Measurements from ENCODE around the gene SMARCA4.

SMARCA4 gene

GRCh38 chr19:10918359-10918758 lies 42.5 kb upstream of the SMARCA4 start:
- H3K4me3 ChIP-seq (ENCODE audit: low read length): no peak overlapping the region
- no peak for DNase-seq (ENCODE audit: low read depth)
- no peak for TF ChIP-seq CTCF (conservative IDR thresholded peaks at IDR 0.05; ENCODE audit: low read length)

GRCh38 chr19:10919352-10920287 lies 41.2 kb upstream of the SMARCA4 start:
- no peak overlapping the region for H3K4me3 ChIP-seq (ENCODE audit: low read length)
- TF ChIP-seq CTCF (conservative IDR thresholded peaks at IDR 0.05; ENCODE audit: low read length): no peak
- no peak for DNase-seq (ENCODE audit: low read depth)

GRCh38 chr19:10920288-10920655 lies 40.6 kb upstream of the SMARCA4 start:
- no peak for TF ChIP-seq CTCF (conservative IDR thresholded peaks at IDR 0.05; ENCODE audit: low read length)
- no peak for DNase-seq (ENCODE audit: low read depth)
- no peak overlapping the region for H3K4me3 ChIP-seq (ENCODE audit: low read length)

- no peak for DNase-seq (ENCODE audit: low read depth)
- TF ChIP-seq CTCF (conservative IDR thresholded peaks at IDR 0.05; ENCODE audit: low read length): no peak
- no peak overlapping the region for H3K4me3 ChIP-seq (ENCODE audit: low read length)
Observed at GRCh38 chr19:10920781-10921180, 40.0 kb upstream of the SMARCA4 start.

- H3K4me3 ChIP-seq (ENCODE audit: low read length): no peak overlapping the region
- no peak for TF ChIP-seq CTCF (conservative IDR thresholded peaks at IDR 0.05; ENCODE audit: low read length)
- DNase-seq (ENCODE audit: low read depth): no peak
Observed at GRCh38 chr19:10921199-10921909, 39.5 kb upstream of the SMARCA4 start.

- no peak for TF ChIP-seq CTCF (conservative IDR thresholded peaks at IDR 0.05; ENCODE audit: low read length)
- no peak for DNase-seq (ENCODE audit: low read depth)
- H3K4me3 ChIP-seq (ENCODE audit: low read length): no peak overlapping the region
Observed at GRCh38 chr19:10921910-10922637, 38.8 kb upstream of the SMARCA4 start.

Measured in AG10803 (cell line).